K562 (cell line): ENCODE measurements around the gene MAP1LC3B. TPM values are rescaled to one million over a fixed set of nuclear protein-coding genes. Genes with fewer than 3 reads are reported as not detected.

Source experiments
- ATF4 ChIP-seq: fragments of 450-650 bp; formaldehyde crosslinking; IDR thresholded peaks from 2 replicates; pipeline ENCODE4 v1.4.0; 2022; ENCODE audit warnings: mild to moderate bottlenecking, moderate library complexity
- BACH1 ChIP-seq: fragments of 200-800 bp; sonication (Bioruptor generic); IDR thresholded peaks from 2 replicates; pipeline ENCODE4 v1.6.1; 2016; ENCODE audit warnings: missing genetic modification characterization, missing compliant biosample characterization
- CBX1 ChIP-seq: sonication (generic); IDR thresholded peaks from 2 replicates; pipeline ENCODE4 v1.6.1; 2016; ENCODE audit warnings: antibody characterized with exemption, low read depth, mild to moderate bottlenecking
- CREB1 ChIP-seq, 2 experiments: sonication (generic) in 1 of 2; formaldehyde crosslinking in 1 of 2; IDR thresholded peaks; 2 replicates each; pipeline versions ENCODE4 v1.6.1 to v1.8.0; 2012 to 2022; ENCODE audit warnings: inconsistent platforms in 1 of 2, mild to moderate bottlenecking in 1 of 2, missing genetic modification reagents in 1 of 2, moderate library complexity in 1 of 2
- ETV5 ChIP-seq: sonication (generic); formaldehyde crosslinking; IDR thresholded peaks from 2 replicates; pipeline ENCODE4 v1.4.0; 2020; ENCODE audit warnings: low read depth, mild to moderate bottlenecking, missing genetic modification reagents
- FIP1L1 ChIP-seq: fragments of 200-400 bp; formaldehyde crosslinking; IDR thresholded peaks from 2 replicates; pipeline ENCODE4 v1.6.1; 2018; ENCODE audit warnings: mild to moderate bottlenecking, low read depth, low read length; ENCODE audit not compliant: poor library complexity, severe bottlenecking
- HES1 ChIP-seq: fragments of 450-650 bp; IDR thresholded peaks from 2 replicates; pipeline ENCODE4 v1.6.1; 2016; ENCODE audit warnings: low read depth, mild to moderate bottlenecking, moderate library complexity
- LCOR ChIP-seq: sonication (generic); formaldehyde crosslinking; IDR thresholded peaks from 2 replicates; pipeline ENCODE4 v1.8.0; 2022; ENCODE audit warnings: mild to moderate bottlenecking, missing genetic modification reagents
- RAD21 ChIP-seq, 2 experiments: fragments of 250-450 bp in 1 of 2; fragments of 450-650 bp in 1 of 2; sonication (Bioruptor Pico) in 1 of 2; formaldehyde crosslinking in 1 of 2; IDR thresholded peaks in 1 of 2; conservative IDR thresholded peaks in 1 of 2; 2 replicates each; pipeline versions ENCODE4 v1.4.0 to v1.8.0; 2020 to 2022; ENCODE audit warnings: mild to moderate bottlenecking in 2 of 2, moderate library complexity in 1 of 2
- RBM25 ChIP-seq: fragments of 200-400 bp; formaldehyde crosslinking; IDR thresholded peaks from 2 replicates; pipeline ENCODE4 v1.6.1; 2018; ENCODE audit warnings: low read length, low read depth, moderate library complexity; ENCODE audit not compliant: severe bottlenecking
- SUPT5H ChIP-seq: fragments of 450-650 bp; IDR thresholded peaks from 2 replicates; pipeline ENCODE4 v1.6.1; 2016
- TRIM25 ChIP-seq: fragments of 450-650 bp; IDR thresholded peaks from 2 replicates; pipeline ENCODE4 v1.7.0; 2016; ENCODE audit warnings: borderline replicate concordance
- UBTF ChIP-seq, 2 experiments: IDR thresholded peaks; 2 replicates each; pipeline ENCODE4 v1.6.1; 2012; ENCODE audit warnings: improper control_type of control experiment in 2 of 2, low read depth in 2 of 2, low read length in 2 of 2, borderline replicate concordance in 1 of 2
- ZBTB33 ChIP-seq: sonication (generic); formaldehyde crosslinking; IDR thresholded peaks from 2 replicates; pipeline ENCODE4 v1.8.1; 2023; ENCODE audit warnings: mild to moderate bottlenecking, missing genetic modification reagents
- ZNF143 ChIP-seq: sonication (generic); formaldehyde crosslinking; IDR thresholded peaks from 2 replicates; pipeline ENCODE4 v1.9.0; 2022; ENCODE audit warnings: mild to moderate bottlenecking, missing genetic modification reagents
- ZNF41 ChIP-seq: fragments of 250-450 bp; sonication (Bioruptor Pico); conservative IDR thresholded peaks from 2 replicates; pipeline ENCODE4 v1.4.0; 2020; ENCODE audit warnings: mild to moderate bottlenecking
- ZNF589 ChIP-seq: fragments of 200-800 bp; sonication (Bioruptor generic); IDR thresholded peaks from 2 replicates; pipeline ENCODE4 v1.6.1; 2016; ENCODE audit warnings: low read depth, missing genetic modification characterization, missing compliant biosample characterization
- polyA plus RNA-seq, 8 experiments: library from polyadenylated mRNA; depleted of rRNA in 4 of 8; stranded (reverse) in 5 of 8; unstranded in 3 of 8; fragments of >200 nt; fragmentation: Nextera tagmentation in 2 of 8; fragmentation: Illumina TruSeq in 1 of 8; extraction: Ambion mirVana in 2 of 8; extraction: Trizol in 1 of 8; gene quantifications; 2 replicates each; pipeline versions ENCODE4 v1.2.1 to v1.2.3, GENCODE V29; 2011 to 2014; ENCODE audit warnings: inconsistent platforms in 1 of 8, missing spikeins in 1 of 8
- total RNA-seq, 7 experiments: library from RNA; depleted of rRNA in 6 of 7; stranded (reverse); fragments of >200 nt in 6 of 7; fragmentation: Illumina TruSeq in 2 of 7; extraction: Trizol in 2 of 7; gene quantifications; 2 replicates each; pipeline versions ENCODE4 v1.2.1 to v1.2.3, GENCODE V29; 2011 to 2021; ENCODE audit warnings: low replicate concordance in 1 of 7

MAP1LC3B gene
- total and polyA plus RNA-seq, 9 of the 15 experiments (the other 6 are each of a cell fraction or from before 2014, with no cell fraction given): 16.0 to 81.5 (median 36.7) TPM

GRCh38 chr16:87384162-87384874, 7.8 kb upstream of the MAP1LC3B start (continued):
- no peak for TF ChIP-seq ZNF41 (CRISPR knock-in tag)
- peak; percentile 60 for TF ChIP-seq CREB1 (IDR thresholded peaks at IDR 0.05)
- no peak for TF ChIP-seq CREB1 (CRISPR knock-in tag; IDR thresholded peaks at IDR 0.05)
- no peak for TF ChIP-seq BACH1
- TF ChIP-seq TRIM25: no peak
- TF ChIP-seq RAD21 (CRISPR knock-in tag; conservative IDR thresholded peaks at IDR 0.05 in 1 of 2, IDR thresholded peaks at IDR 0.05 in 1 of 2): peak in 1 of 2 experiments; percentile 12; a peak in 1 of 4 replicates
- peak; percentile 43; the same call in 1 of the 2 replicates for TF ChIP-seq SUPT5H
- TF ChIP-seq ZNF589: peak; percentile 37; the same call in 1 of the 2 replicates
- TF ChIP-seq RBM25: peak; percentile 42
- TF ChIP-seq ZBTB33: peak; percentile 87; the same call in 1 of the 2 replicates
- TF ChIP-seq LCOR: 0 out of 2 replicates have a peak, but pooled peaks have one; percentile 9
- peak; percentile 51 for TF ChIP-seq FIP1L1
- TF ChIP-seq CBX1: 0 out of 2 replicates have a peak, but pooled peaks have one; percentile 12
- 0 out of 2 replicates have a peak, but pooled peaks have one; percentile 18 for TF ChIP-seq ZNF143 (CRISPR knock-in tag)
- 0 out of 2 replicates have a peak, but pooled peaks have one; percentile 39 for TF ChIP-seq ATF4
- TF ChIP-seq HES1: no peak
- TF ChIP-seq ETV5 (CRISPR knock-in tag): peak; percentile 10; the same call in 1 of the 2 replicates
- TF ChIP-seq UBTF (IDR thresholded peaks at IDR 0.05; ENCODE audit: borderline replicate concordance in 1 of 2, low read depth in 2 of 2, low read length in 2 of 2): peak; percentile 25 to 31; a peak in 1 of 4 replicates
